Common myeloid progenitor, CD34-positive (primary cell): ENCODE results near the gene OR2V1.
"Not testable (repeated sequence)": the region's sequence is repeated elsewhere in the genome, so short reads cannot be mapped to it uniquely, and the experiment has no call there.

Source experiments
- CTCF ChIA-PET: fragments of 350-600 bp; sonication (Branson Sonifier 250); formaldehyde crosslinking; loops from one replicate; lab custom pipeline; 2021; ENCODE audit warnings: antibody characterized with exemption; lab: Charles Lee
- POLR2A ChIA-PET: fragments of 350-600 bp; sonication (Branson Sonifier 250); formaldehyde crosslinking; loops from one replicate; lab custom pipeline; 2021; ENCODE audit warnings: antibody characterized with exemption; lab: Charles Lee
- DNase-seq, 3 donors: peaks; one replicate each; pipeline versions ENCODE4 v3.0.0 to v3.0.0-alpha.2; 2013
- H3K27ac ChIP-seq, 2 experiments: 1 replicate in 1 of 2; 2 replicates in 1 of 2; pipeline ENCODE4 v1.7.0; 2013; ENCODE audit warnings: inconsistent platforms in 2 of 2, low read length in 2 of 2, mild to moderate bottlenecking in 2 of 2, low read depth in 1 of 2, moderate library complexity in 1 of 2; ENCODE audit not compliant: severe bottlenecking in 2 of 2, insufficient read depth in 1 of 2, poor library complexity in 1 of 2
- H3K27me3 ChIP-seq, 5 experiments: replicated peaks in 2 of 5; 1 replicate in 3 of 5; 2 replicates in 2 of 5; pipeline versions ENCODE4 v1.6.1 to v1.7.0; 2013; ENCODE audit warnings: low read length in 4 of 5, mild to moderate bottlenecking in 2 of 5, moderate library complexity in 2 of 5, inconsistent platforms in 1 of 5; ENCODE audit not compliant: insufficient read depth in 5 of 5, control insufficient read depth in 4 of 5
- H3K36me3 ChIP-seq, 4 experiments: 1 replicate in 2 of 4; 2 replicates in 2 of 4; pipeline versions ENCODE4 v1.6.1 to v1.7.0; 2013; ENCODE audit warnings: low read length in 3 of 4, control low read depth in 1 of 4, mild to moderate bottlenecking in 1 of 4; ENCODE audit not compliant: control insufficient read depth in 4 of 4, insufficient read depth in 4 of 4
- H3K4me1 ChIP-seq, 4 experiments: 1 replicate in 3 of 4; 2 replicates in 1 of 4; pipeline versions ENCODE4 v1.6.1 to v1.7.1; 2013; ENCODE audit warnings: low read length in 3 of 4, mild to moderate bottlenecking in 3 of 4, control low read depth in 1 of 4, inconsistent platforms in 1 of 4, moderate library complexity in 1 of 4; ENCODE audit not compliant: control insufficient read depth in 4 of 4, insufficient read depth in 4 of 4; ENCODE audit errors: control extremely low read depth in 1 of 4
- H3K4me3 ChIP-seq, 7 experiments: 1 replicate in 4 of 7; 2 replicates in 3 of 7; pipeline versions ENCODE4 v1.5.1 to v1.7.0; 2013; ENCODE audit warnings: mild to moderate bottlenecking in 7 of 7, low read length in 6 of 7, moderate library complexity in 6 of 7, inconsistent platforms in 2 of 7, low read depth in 2 of 7, control low read depth in 1 of 7; ENCODE audit not compliant: insufficient read depth in 4 of 7, control insufficient read depth in 1 of 7; ENCODE audit errors: extremely low read depth in 1 of 7
- H3K9me3 ChIP-seq, 5 experiments: 1 replicate in 4 of 5; 2 replicates in 1 of 5; pipeline versions ENCODE4 v1.6.1 to v1.7.1; 2013; ENCODE audit warnings: low read length in 4 of 5, mild to moderate bottlenecking in 2 of 5, inconsistent platforms in 1 of 5, low read depth in 1 of 5, moderate library complexity in 1 of 5; ENCODE audit not compliant: control insufficient read depth in 4 of 5, insufficient read depth in 2 of 5; ENCODE audit errors: control extremely low read depth in 1 of 5
- WGBS: methylation state at CpG from one replicate; pipeline ENCODE4 v1.1.5; 2013; ENCODE audit not compliant: insufficient coverage; 5-methylcytosine and 5-hydroxymethylcytosine counted together

OR2V1 gene

DNA sequence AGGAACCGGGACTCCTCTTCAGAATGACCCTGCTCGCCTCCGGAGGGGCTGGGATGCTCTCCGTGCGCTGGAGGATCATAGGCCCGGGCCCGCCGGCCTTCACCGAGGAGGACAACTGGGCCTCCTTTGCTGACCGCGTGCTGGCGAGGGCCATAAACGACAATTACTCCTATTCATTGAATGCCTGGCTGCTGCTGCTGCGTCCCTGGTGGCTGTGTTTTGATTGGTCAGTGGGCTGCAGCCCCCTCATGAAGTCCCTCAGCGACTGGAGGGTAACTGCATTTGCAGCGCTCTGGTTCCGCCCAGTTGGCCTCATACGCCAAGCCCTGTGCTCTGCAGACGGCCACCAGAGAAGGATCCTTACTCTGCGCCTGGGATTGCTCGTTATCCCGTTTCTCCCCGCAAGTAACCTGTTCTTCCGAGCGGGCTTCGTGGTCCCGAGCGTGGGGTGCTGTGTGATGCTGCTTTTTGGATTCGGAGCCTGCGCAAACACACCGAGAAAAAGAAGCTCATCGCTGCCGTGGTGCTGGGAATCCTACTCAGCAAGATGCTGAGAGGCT is 16.6 kb downstream of the OR2V1 start:
- CTCF ChIA-PET: no interaction called here
- 50% methylated on average over 31 of the region's 33 CpGs for WGBS
- POLR2A ChIA-PET: no interaction called here

DNA sequence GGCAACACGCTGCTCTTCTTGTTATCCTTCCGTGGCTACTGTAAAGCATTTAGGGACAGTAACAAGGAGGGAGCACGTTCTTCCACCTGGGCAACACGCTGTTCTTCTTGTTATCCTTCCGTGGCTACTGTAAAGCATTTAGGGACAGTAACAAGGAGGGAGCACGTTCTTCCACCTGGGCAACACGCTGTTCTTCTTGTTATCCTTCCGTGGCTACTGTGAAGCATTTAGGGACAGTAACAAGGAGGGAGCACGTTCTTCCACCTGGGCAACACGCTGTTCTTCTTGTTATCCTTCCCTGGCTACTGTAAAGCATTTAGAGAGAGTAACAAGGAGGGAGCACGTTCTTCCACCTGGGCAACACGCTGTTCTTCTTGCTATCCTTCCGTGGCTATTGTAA is 17.4 kb downstream of the OR2V1 start:
- peaks cover 0 to 27% (median 14%) of the 10 kb centered on the region in 5 experiments for H3K9me3 ChIP-seq
- CTCF ChIA-PET, H3K4me1 ChIP-seq, DNase-seq, H3K27ac ChIP-seq, H3K36me3 ChIP-seq, H3K4me3 ChIP-seq: not testable (repeated sequence)
- 96% methylated on average over 4 of the region's 13 CpGs for WGBS
- H3K27me3 ChIP-seq: peaks cover 4 to 90% (median 29%) of the 10 kb centered on the region in 5 experiments
- POLR2A ChIA-PET: interaction anchor here (0.6 kb wide), 1 partner anchor 12 kb away, joined by 3 read pairs; no protein-coding TSS in a partner anchor

More for the DNA sequence above, 16.6 kb downstream of the OR2V1 start:
- no peak overlapping the region for H3K27ac ChIP-seq
- no peaks in the 10 kb centered on the region for H3K36me3 ChIP-seq
- H3K9me3 ChIP-seq: peaks cover 0 to 28% (median 14%) of the 10 kb centered on the region in 5 experiments
- no peak for DNase-seq
- H3K27me3 ChIP-seq: peaks cover 4 to 92% (median 27%) of the 10 kb centered on the region in 5 experiments
- no peak overlapping the region for H3K4me3 ChIP-seq
- H3K4me1 ChIP-seq: no peaks in the 10 kb centered on the region

GRCh38 chr5:181112476-181112875 is 18.5 kb downstream of the OR2V1 start:
- ChIA-PET CTCF (no interaction called here), POLR2A (no interaction called here)
- H3K27me3 ChIP-seq: peaks cover 4 to 90% (median 30%) of the 10 kb centered on the region in 5 experiments
- H3K27ac ChIP-seq: no peak overlapping the region
- DNase-seq: no peak
- H3K4me1 ChIP-seq: no peaks in the 10 kb centered on the region
- H3K36me3 ChIP-seq: no peaks in the 10 kb centered on the region
- WGBS: 100% methylated on average over 4 of the region's 5 CpGs
- peaks cover 0 to 27% (median 14%) of the 10 kb centered on the region in 5 experiments for H3K9me3 ChIP-seq
- no peak overlapping the region for H3K4me3 ChIP-seq

- CTCF ChIA-PET: no interaction called here
- H3K4me1 ChIP-seq: no peaks in the 10 kb centered on the region
- H3K4me3 ChIP-seq: no peak overlapping the region
- POLR2A ChIA-PET: no interaction called here
- DNase-seq: no peak
- no peak overlapping the region for H3K27ac ChIP-seq
- H3K36me3 ChIP-seq: no peaks in the 10 kb centered on the region
- H3K9me3 ChIP-seq: peaks cover 0 to 27% (median 14%) of the 10 kb centered on the region in 5 experiments
- peaks cover 2 to 85% (median 34%) of the 10 kb centered on the region in 5 experiments for H3K27me3 ChIP-seq
- WGBS: 86% methylated on average over 5 of the region's 5 CpGs
These were observed 20.0 kb downstream of the OR2V1 start for GRCh38 chr5:181111010-181111409.

DNA sequence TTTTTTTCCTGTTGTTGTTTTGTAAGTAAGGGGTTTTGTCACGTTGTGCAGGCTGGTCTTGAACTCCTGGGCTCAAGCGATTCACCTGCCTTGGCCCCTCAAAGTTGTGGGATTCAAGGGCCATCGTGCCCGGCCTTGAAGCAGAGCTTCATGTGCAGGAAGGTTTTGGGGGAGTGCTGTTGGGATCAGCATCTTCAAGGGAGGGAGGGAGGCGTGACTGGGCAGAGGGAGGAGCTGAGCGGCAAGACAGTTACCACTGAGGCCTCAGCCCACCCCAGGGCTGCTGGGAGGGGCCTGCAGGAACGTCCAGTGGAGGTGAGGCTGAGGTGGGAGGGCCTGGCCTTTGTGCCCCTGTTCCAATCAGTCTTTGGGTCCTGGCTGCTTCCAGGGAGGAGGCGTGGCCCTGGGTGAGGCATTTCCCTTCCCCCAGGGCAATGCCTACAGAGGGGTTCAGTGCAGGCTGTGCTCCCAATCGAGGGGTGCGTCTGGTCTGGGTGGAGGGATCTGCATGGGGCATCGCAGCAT is 21.4 kb downstream of the OR2V1 start:
- H3K27ac ChIP-seq: no peak overlapping the region
- peaks cover 0 to 16% (median 10%) of the 10 kb centered on the region in 5 experiments for H3K9me3 ChIP-seq
- H3K4me1 ChIP-seq: peaks cover 0 to 4% (median 2%) of the 10 kb centered on the region in 4 experiments
- WGBS: 55% methylated on average over 6 of the region's 11 CpGs
- no peak overlapping the region for H3K4me3 ChIP-seq
- POLR2A ChIA-PET: no interaction called here
- no peaks in the 10 kb centered on the region for H3K36me3 ChIP-seq
- DNase-seq: no peak
- H3K27me3 ChIP-seq: peaks cover 0 to 83% (median 28%) of the 10 kb centered on the region in 5 experiments
- CTCF ChIA-PET: no interaction called here

DNA sequence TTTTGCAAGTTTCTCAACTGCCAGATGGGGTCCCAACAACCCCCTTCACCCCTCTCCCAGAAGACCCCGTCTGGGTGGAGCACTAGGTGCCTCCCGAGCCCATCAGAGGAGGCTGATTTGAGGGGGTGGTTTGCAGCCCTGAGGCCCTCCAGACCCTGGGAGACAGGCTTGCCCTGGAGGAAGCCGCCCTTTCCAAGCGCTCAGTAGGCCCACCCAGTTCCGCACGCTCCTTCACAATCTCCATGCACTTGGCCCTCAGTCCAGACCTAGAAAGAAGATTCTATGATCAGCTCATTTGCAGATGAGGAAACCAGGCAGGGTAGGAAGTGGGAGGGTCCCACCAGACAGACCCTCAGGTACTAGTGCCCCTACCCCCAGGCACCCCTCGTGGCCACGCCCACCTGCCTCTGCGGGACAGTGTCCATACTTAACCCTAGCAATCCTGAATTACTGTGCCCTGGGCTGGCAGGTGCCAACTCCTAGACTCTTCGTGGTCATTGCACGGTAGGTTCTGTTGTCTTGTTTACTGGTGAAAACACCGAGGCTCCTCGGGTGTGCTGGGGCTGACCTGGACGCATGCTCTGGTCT is 22.3 kb downstream of the OR2V1 start:
- Histone ChIP-seq H3K27me3 (peaks cover 0 to 81% (median 27%) of the 10 kb centered on the region in 5 experiments), H3K9me3 (peaks cover 0 to 7% (median 2%) of the 10 kb centered on the region in 5 experiments), H3K36me3 (no peaks in the 10 kb centered on the region), H3K4me3 (no peak overlapping the region), H3K27ac (no peak overlapping the region), H3K4me1 (peaks cover 0 to 7% (median 4%) of the 10 kb centered on the region in 4 experiments)
- no peak for DNase-seq
- WGBS: 80% methylated on average over 12 of the region's 14 CpGs
- POLR2A ChIA-PET: no interaction called here
- CTCF ChIA-PET: no interaction called here

GRCh38 chr5:181107699-181108098 is 23.3 kb downstream of the OR2V1 start:
- POLR2A ChIA-PET: no interaction called here
- Histone ChIP-seq H3K36me3 (no peaks in the 10 kb centered on the region), H3K9me3 (peaks cover 0 to 2% (median 0%) of the 10 kb centered on the region in 5 experiments), H3K4me1 (peaks cover 0 to 7% (median 4%) of the 10 kb centered on the region in 4 experiments), H3K27me3 (peaks cover 0 to 76% (median 24%) of the 10 kb centered on the region in 5 experiments), H3K4me3 (no peak overlapping the region), H3K27ac (no peak overlapping the region)
- WGBS: 81% methylated on average over 9 of the region's 9 CpGs
- CTCF ChIA-PET: interaction anchor here (1.5 kb wide), 1 partner anchor 8 kb away, joined by 3 read pairs; no protein-coding TSS in a partner anchor
- no peak for DNase-seq
